ENCODE data around the gene AXL. TPM values are rescaled to one million over a fixed set of nuclear protein-coding genes. Genes with fewer than 3 reads are reported as not detected.

Gene AXL
- polyA plus RNA-seq (2013, experiment 1 of 2), result 35.0 TPM
- polyA plus RNA-seq (2013, experiment 2 of 2), result 35.2 TPM

DNA sequence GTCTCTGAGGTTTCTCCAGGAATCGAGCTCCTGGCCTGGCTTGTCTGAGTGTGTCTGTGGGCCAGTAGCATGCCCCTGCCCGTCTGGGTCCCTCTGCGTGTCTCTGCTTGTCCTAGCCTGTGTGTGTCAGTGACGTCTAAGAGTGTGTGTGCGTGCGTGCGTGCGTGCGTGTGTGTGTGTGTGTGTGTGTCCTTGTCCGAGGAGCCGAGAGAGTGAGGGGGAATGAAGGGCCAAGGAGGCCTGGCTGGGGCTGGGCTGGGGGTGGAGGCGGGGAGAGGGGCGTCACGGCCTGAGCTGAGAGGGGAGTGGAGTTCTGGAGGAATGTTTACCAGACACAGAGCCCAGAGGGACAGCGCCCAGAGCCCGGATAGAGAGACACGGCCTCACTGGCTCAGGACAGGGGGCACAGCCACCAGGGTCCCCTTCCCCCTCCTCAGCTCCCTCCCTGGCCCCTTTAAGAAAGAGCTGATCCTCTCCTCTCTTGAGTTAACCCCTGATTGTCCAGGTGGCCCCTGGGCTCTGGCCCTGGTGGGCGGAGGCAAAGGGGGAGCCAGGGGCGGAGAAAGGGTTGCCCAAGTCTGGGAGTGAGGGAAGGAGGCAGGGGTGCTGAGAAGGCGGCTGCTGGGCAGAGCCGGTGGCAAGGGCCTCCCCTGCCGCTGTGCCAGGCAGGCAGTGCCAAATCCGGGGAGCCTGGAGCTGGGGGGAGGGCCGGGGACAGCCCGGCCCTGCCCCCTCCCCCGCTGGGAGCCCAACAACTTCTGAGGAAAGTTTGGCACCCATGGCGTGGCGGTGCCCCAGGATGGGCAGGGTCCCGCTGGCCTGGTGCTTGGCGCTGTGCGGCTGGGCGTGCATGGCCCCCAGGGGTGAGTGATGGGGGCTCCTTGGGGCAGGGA is at the start of gene AXL:
Gene AXL (plus strand): TSS at position 609 of the 893 bp plus-strand sequence. CDS start 170 bp downstream, at position 779.
- DNase-seq (ENCODE audit: low spot score), result peak; percentile 86
- H3K23ac ChIP-seq (ENCODE audit: low read depth, low read length, poor library complexity), result peak within 1 kb of the TSS; percentile 62
- peak within 1 kb of the TSS; percentile 81 for H2AFZ ChIP-seq (ENCODE audit: low read length)
- peak within 1 kb of the TSS; percentile 82 for H2BK15ac ChIP-seq (ENCODE audit: low read length)
- peak within 1 kb of the TSS; percentile 98 for H3K27ac ChIP-seq (replicated peaks; ENCODE audit: low read length)
- H3K14ac ChIP-seq (ENCODE audit: low read length), result peak within 1 kb of the TSS; percentile 32
- peak within 1 kb of the TSS; percentile 95 for H3K9ac ChIP-seq (ENCODE audit: low read depth, low read length, poor library complexity)
- peak within 1 kb of the TSS; percentile 84 for H3K4me2 ChIP-seq (ENCODE audit: insufficient read depth, low read length, poor library complexity, severe bottlenecking)
- no CpG with 5 or more reads among the region's 32 CpGs for WGBS, 2 donors (ENCODE audit: extremely low coverage in 2 of 2, insufficient read length in 2 of 2, insufficient replicate concordance in 1 of 2)
- H3K9me3 ChIP-seq (replicated peaks in 1 of 2; ENCODE audit: control insufficient read depth in 2 of 2, insufficient read depth in 1 of 2, low read depth in 1 of 2, low read length in 2 of 2), result peaks cover 0 to 2% of the 10 kb centered on the region in 2 donors
- peaks cover 18 to 26% of the 10 kb centered on the region in 2 donors for H3K4me1 ChIP-seq (ENCODE audit: control insufficient read depth in 2 of 2, insufficient read depth in 1 of 2, low read depth in 1 of 2, low read length in 2 of 2)
- H3K4me3 ChIP-seq (ENCODE audit: low read length in 2 of 2), result peak within 1 kb of the TSS; percentile 56 to 86
- peak within 1 kb of the TSS; percentile 95 for H2AK5ac ChIP-seq (ENCODE audit: low read depth, low read length)
- peaks cover 20% of the 10 kb centered on the region for H3K79me1 ChIP-seq (ENCODE audit: low read depth, low read length)
- H3K4ac ChIP-seq (ENCODE audit: low read length), result peak within 1 kb of the TSS; percentile 86
- H3K18ac ChIP-seq (ENCODE audit: low read length), result peak within 1 kb of the TSS; percentile 99
- peak within 1 kb of the TSS; percentile 3 for H4K8ac ChIP-seq (ENCODE audit: low read depth, low read length)
- peak within 1 kb of the TSS; percentile 99 for H2BK12ac ChIP-seq (ENCODE audit: low read length)
- H2BK5ac ChIP-seq (ENCODE audit: low read length), result peak within 1 kb of the TSS; percentile 98
- H3K27me3 ChIP-seq (ENCODE audit: control insufficient read depth in 3 of 3, insufficient read depth in 3 of 3, low read depth in 1 of 3, low read length in 3 of 3), result no peaks in the 10 kb centered on the region
- peak within 1 kb of the TSS; percentile 69 for H2BK120ac ChIP-seq (ENCODE audit: low read depth, low read length)
- peak within 1 kb of the TSS; percentile 82 for H4K91ac ChIP-seq (ENCODE audit: low read depth, low read length, poor library complexity)
- peaks cover 10 to 11% of the 10 kb centered on the region in 2 donors for H3K36me3 ChIP-seq (replicated peaks in 1 of 2; ENCODE audit: control insufficient read depth in 2 of 2, insufficient read depth in 2 of 2, low read length in 2 of 2)

DNA sequence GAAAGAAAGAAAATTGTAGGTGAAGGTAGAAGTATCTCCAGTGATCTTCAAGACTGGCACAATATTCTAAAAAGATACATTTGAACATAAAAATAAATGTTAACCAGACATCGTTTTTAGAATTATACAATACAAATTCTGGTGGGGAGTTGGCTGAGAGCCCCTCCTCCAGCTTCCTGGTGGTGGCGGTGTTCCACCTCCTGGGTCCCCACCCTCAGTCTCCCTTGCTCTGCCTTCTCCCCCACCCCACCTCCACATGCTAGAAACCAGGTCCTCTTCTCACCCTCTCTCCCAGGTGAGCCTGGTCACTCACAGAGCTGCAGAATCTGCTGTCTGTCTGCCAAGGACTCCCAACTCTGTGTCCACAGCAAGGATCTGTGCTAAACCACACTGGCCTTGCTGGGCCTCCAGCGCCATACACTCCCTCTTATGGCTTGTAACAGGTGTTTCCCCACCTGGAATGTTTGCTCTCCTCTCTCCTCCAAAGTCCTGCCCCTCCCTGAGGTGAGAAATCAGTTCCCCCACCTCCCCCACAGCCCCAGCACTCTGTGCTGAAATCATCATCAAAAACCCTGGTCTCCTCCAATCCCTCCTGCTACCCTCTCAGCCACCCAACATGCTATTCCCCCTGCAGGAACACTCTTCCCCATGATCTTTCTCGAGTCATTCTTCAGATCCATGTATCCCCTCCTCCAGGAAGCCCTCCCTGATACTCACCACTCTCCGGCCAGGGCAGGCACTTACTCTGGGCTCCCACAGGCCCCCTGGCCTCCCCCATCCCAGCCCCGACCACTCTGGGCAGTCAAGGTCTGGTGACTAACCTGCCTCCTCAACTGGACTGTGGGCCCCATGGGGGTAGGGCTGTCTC is 46.5 kb upstream of the AXL start:
- Histone ChIP-seq H3K4ac (ENCODE audit: low read length) (no peak overlapping the region), H3K36me3 (replicated peaks in 1 of 2; ENCODE audit: control insufficient read depth in 2 of 2, insufficient read depth in 2 of 2, low read length in 2 of 2) (no peaks in the 10 kb centered on the region), H3K18ac (ENCODE audit: low read length) (no peak overlapping the region), H4K8ac (ENCODE audit: low read depth, low read length) (no peak overlapping the region), H2AK5ac (ENCODE audit: low read depth, low read length) (no peak overlapping the region), H2AFZ (ENCODE audit: low read length) (no peak overlapping the region), H3K4me3 (ENCODE audit: low read length in 2 of 2) (peak overlapping the region in 1 of 2 donors; percentile 11), H3K9me3 (replicated peaks in 1 of 2; ENCODE audit: control insufficient read depth in 2 of 2, insufficient read depth in 1 of 2, low read depth in 1 of 2, low read length in 2 of 2) (no peaks in the 10 kb centered on the region), H4K91ac (ENCODE audit: low read depth, low read length, poor library complexity) (no peak overlapping the region), H3K79me1 (ENCODE audit: low read depth, low read length) (no peaks in the 10 kb centered on the region), H3K4me1 (ENCODE audit: control insufficient read depth in 2 of 2, insufficient read depth in 1 of 2, low read depth in 1 of 2, low read length in 2 of 2) (peaks cover 2 to 5% of the 10 kb centered on the region in 2 donors), H3K4me2 (ENCODE audit: insufficient read depth, low read length, poor library complexity, severe bottlenecking) (no peak overlapping the region), H3K27me3 (ENCODE audit: control insufficient read depth in 3 of 3, insufficient read depth in 3 of 3, low read depth in 1 of 3, low read length in 3 of 3) (no peaks in the 10 kb centered on the region), H3K14ac (ENCODE audit: low read length) (no peak overlapping the region), H2BK120ac (ENCODE audit: low read depth, low read length) (no peak overlapping the region), H3K9ac (ENCODE audit: low read depth, low read length, poor library complexity) (no peak overlapping the region), H2BK15ac (ENCODE audit: low read length) (no peak overlapping the region), H2BK12ac (ENCODE audit: low read length) (no peak overlapping the region), H2BK5ac (ENCODE audit: low read length) (no peak overlapping the region), H3K27ac (replicated peaks; ENCODE audit: low read length) (no peak overlapping the region), H3K23ac (ENCODE audit: low read depth, low read length, poor library complexity) (no peak overlapping the region)
- WGBS, 2 donors (ENCODE audit: extremely low coverage in 2 of 2, insufficient read length in 2 of 2, insufficient replicate concordance in 1 of 2), result no CpG with 5 or more reads among the region's 6 CpGs
- no peak for DNase-seq (ENCODE audit: low spot score)

DNA sequence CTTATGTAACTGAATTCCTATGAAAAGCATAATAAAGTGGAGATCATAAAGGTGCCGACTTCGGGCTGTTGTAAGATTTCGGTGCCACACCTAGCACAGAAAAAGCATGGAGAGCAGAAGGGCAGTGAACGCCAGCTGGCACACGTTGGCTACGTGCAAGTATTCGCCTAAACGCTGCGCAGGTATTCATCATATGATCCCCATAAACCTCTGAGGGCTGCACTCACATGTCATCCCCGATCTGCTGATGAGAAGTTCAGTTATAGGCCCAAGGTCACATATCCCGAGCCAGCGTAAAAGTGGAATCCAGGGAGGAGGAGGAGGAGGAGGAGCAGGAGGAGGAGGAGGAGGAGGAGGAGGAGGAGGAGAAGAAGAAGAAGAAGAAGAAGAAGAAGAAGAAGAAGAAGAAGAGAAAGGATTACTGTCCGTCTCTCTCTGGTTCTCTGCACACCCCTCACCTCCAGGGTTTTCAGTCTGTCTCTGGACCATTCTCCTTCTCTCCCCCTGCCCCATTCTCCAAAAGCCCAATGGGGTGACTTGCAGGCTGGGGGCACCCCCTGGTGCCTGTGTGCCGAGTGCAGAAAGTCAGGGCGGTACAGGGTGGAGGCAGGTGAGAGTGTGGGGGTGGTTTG is 44.6 kb upstream of the AXL start:
- no peak overlapping the region for H2BK120ac ChIP-seq (ENCODE audit: low read depth, low read length)
- no peaks in the 10 kb centered on the region for H3K36me3 ChIP-seq (replicated peaks in 1 of 2; ENCODE audit: control insufficient read depth in 2 of 2, insufficient read depth in 2 of 2, low read length in 2 of 2)
- no CpG with 5 or more reads among the region's 15 CpGs for WGBS, 2 donors (ENCODE audit: extremely low coverage in 2 of 2, insufficient read length in 2 of 2, insufficient replicate concordance in 1 of 2)
- no peak overlapping the region for H2BK15ac ChIP-seq (ENCODE audit: low read length)
- no peak overlapping the region for H3K9ac ChIP-seq (ENCODE audit: low read depth, low read length, poor library complexity)
- H3K18ac ChIP-seq (ENCODE audit: low read length), result no peak overlapping the region
- H4K91ac ChIP-seq (ENCODE audit: low read depth, low read length, poor library complexity), result no peak overlapping the region
- H2BK5ac ChIP-seq (ENCODE audit: low read length), result no peak overlapping the region
- H2AK5ac ChIP-seq (ENCODE audit: low read depth, low read length), result no peak overlapping the region
- H3K14ac ChIP-seq (ENCODE audit: low read length), result no peak overlapping the region
- H3K27ac ChIP-seq (replicated peaks; ENCODE audit: low read length), result no peak overlapping the region
- peaks cover 0 to 1% of the 10 kb centered on the region in 2 donors for H3K9me3 ChIP-seq (replicated peaks in 1 of 2; ENCODE audit: control insufficient read depth in 2 of 2, insufficient read depth in 1 of 2, low read depth in 1 of 2, low read length in 2 of 2)
- no peak overlapping the region for H4K8ac ChIP-seq (ENCODE audit: low read depth, low read length)
- H3K4me2 ChIP-seq (ENCODE audit: insufficient read depth, low read length, poor library complexity, severe bottlenecking), result no peak overlapping the region
- H3K4ac ChIP-seq (ENCODE audit: low read length), result no peak overlapping the region
- H2BK12ac ChIP-seq (ENCODE audit: low read length), result no peak overlapping the region
- no peak overlapping the region for H3K4me3 ChIP-seq (ENCODE audit: low read length in 2 of 2)
- peaks cover 2 to 5% of the 10 kb centered on the region in 2 donors for H3K4me1 ChIP-seq (ENCODE audit: control insufficient read depth in 2 of 2, insufficient read depth in 1 of 2, low read depth in 1 of 2, low read length in 2 of 2)
- H3K23ac ChIP-seq (ENCODE audit: low read depth, low read length, poor library complexity), result no peak overlapping the region
- no peaks in the 10 kb centered on the region for H3K79me1 ChIP-seq (ENCODE audit: low read depth, low read length)
- no peaks in the 10 kb centered on the region for H3K27me3 ChIP-seq (ENCODE audit: control insufficient read depth in 3 of 3, insufficient read depth in 3 of 3, low read depth in 1 of 3, low read length in 3 of 3)
- H2AFZ ChIP-seq (ENCODE audit: low read length), result no peak overlapping the region
- no peak for DNase-seq (ENCODE audit: low spot score)

Measured in neuronal stem cell (in vitro differentiated cells).